K562 (cell line): ENCODE results near the gene CARMIL1.

ENCODE experiments used
- KDM1A ChIP-seq, 2 experiments: fragments of 450-650 bp; IDR thresholded peaks; 2 replicates each; pipeline ENCODE4 v1.6.1; 2016; ENCODE audit warnings: mild to moderate bottlenecking in 2 of 2
- MCM2 ChIP-seq: fragments of 450-650 bp; IDR thresholded peaks from 2 replicates; pipeline ENCODE4 v1.6.1; 2017; ENCODE audit warnings: low read depth, mild to moderate bottlenecking
- MXI1 ChIP-seq: IDR thresholded peaks from 2 replicates; pipeline ENCODE4 v1.6.1; 2011; ENCODE audit warnings: low read depth, mild to moderate bottlenecking, improper control_type of control experiment, low read length

GRCh38 chr6:25525078-25525477 lies 245.9 kb downstream of the CARMIL1 start:
- TF ChIP-seq MCM2 (no peak), MXI1 (no peak), KDM1A (IDR thresholded peaks at IDR 0.05) (no peak)
